Stimulated activated CD8-positive, alpha-beta memory T cell treated with anti-CD3 and anti-CD28 coated beads, Interleukin-4, amount 100 ng/mL, for 24 hours (primary cell): ENCODE data around the gene PCDHGA5.
"Not testable (repeated sequence)": the region's sequence is repeated elsewhere in the genome, so short reads cannot be mapped to it uniquely, and the experiment has no call there.

Experiments
- DNase-seq: peaks from one replicate; pipeline ENCODE4 v3.0.0-alpha.2; 2020; ENCODE audit warnings: low read depth

The PCDHGA5 gene

GRCh38 chr5:141351591-141351990, 12.4 kb upstream of the PCDHGA5 start:
- no peak for DNase-seq

GRCh38 chr5:141354900-141355469, 9.0 kb upstream of the PCDHGA5 start, which contains the start of gene PCDHGA4:
PCDHGA4 (plus strand) TSS chr5:141355021; CDS start chr5:141355108, 87 bp downstream.
- no peak for DNase-seq

- DNase-seq, result no peak
Observed at GRCh38 chr5:141355641-141356040, 8.3 kb upstream of the PCDHGA5 start.

- DNase-seq, result no peak
Observed at GRCh38 chr5:141356133-141356532, 7.8 kb upstream of the PCDHGA5 start.

GRCh38 chr5:141356950-141357349, 7.0 kb upstream of the PCDHGA5 start:
- DNase-seq, result no peak

GRCh38 chr5:141359790-141360426, 4.1 kb upstream of the PCDHGA5 start, which contains the start of gene PCDHGB2:
PCDHGB2 (plus strand) TSS chr5:141359994; CDS start chr5:141360136, 142 bp downstream.
- DNase-seq, result no peak

- no peak for DNase-seq
Observed at GRCh38 chr5:141360685-141361084, 3.3 kb upstream of the PCDHGA5 start.

- no peak for DNase-seq
Observed at GRCh38 chr5:141362719-141363118, 1.2 kb upstream of the PCDHGA5 start.

GRCh38 chr5:141366016-141366896, 2.3 kb downstream of the PCDHGA5 start:
- DNase-seq, result no peak

- DNase-seq, result no peak
Observed at GRCh38 chr5:141369994-141370848, 6.3 kb downstream of the PCDHGA5 start, which contains the start of gene PCDHGB3. PCDHGB3 (plus strand) TSS chr5:141370242; CDS start chr5:141370395, 153 bp downstream.

GRCh38 chr5:141371572-141372475, 7.9 kb downstream of the PCDHGA5 start:
- DNase-seq, result no peak

GRCh38 chr5:141373673-141374317, 9.8 kb downstream of the PCDHGA5 start, which contains the start of gene PCDHGA6:
PCDHGA6 (plus strand) TSS chr5:141373891; CDS start chr5:141374084, 193 bp downstream.
- no peak for DNase-seq

- DNase-seq, result no peak
Observed at GRCh38 chr5:141374627-141375026, 10.7 kb downstream of the PCDHGA5 start.

- DNase-seq, result not testable (repeated sequence)
Observed at GRCh38 chr5:141375444-141376155, 11.6 kb downstream of the PCDHGA5 start.

- DNase-seq, result no peak
Observed at GRCh38 chr5:141382469-141383294, 18.7 kb downstream of the PCDHGA5 start, which contains the start of gene PCDHGA7. PCDHGA7 (plus strand) TSS chr5:141382742; CDS start chr5:141382900, 158 bp downstream.

GRCh38 chr5:141383345-141383744, 19.4 kb downstream of the PCDHGA5 start:
- DNase-seq, result no peak

GRCh38 chr5:141384471-141385267, 20.7 kb downstream of the PCDHGA5 start:
- no peak for DNase-seq
